Right lobe of liver (tissue), 6 donors: Measurements from ENCODE around the gene B4GALT2. TPM values are rescaled to one million over a fixed set of nuclear protein-coding genes. Genes with fewer than 3 reads are reported as not detected.

Experiments used
- ATAC-seq, 4 donors: fragments of 200-7000 bp; cut with Tn5 transposase; one replicate each; pipeline ENCODE4 v1.9.1; 2020; ENCODE audit warnings: mild to moderate bottlenecking in 4 of 4, moderate library complexity in 4 of 4
- DNase-seq, 3 donors: peaks; one replicate each; pipeline ENCODE4 v3.0.0-alpha.2; 2020
- H3K27ac ChIP-seq, 3 donors: fragments of 200-600 bp; one replicate each; pipeline ENCODE4 v1.8.0; 2022
- H3K27me3 ChIP-seq, 2 donors: fragments of 200-600 bp; one replicate each; pipeline ENCODE4 v1.8.0; 2022
- H3K36me3 ChIP-seq, 4 donors: fragments of 200-600 bp; sonication (generic) in 1 of 4; one replicate each; pipeline versions ENCODE4 v1.5.1 to v1.8.0; 2017 to 2022; ENCODE audit warnings: control low read depth in 1 of 4
- H3K4me1 ChIP-seq, 4 donors: fragments of 200-600 bp; sonication (generic) in 1 of 4; one replicate each; pipeline versions ENCODE4 v1.5.1 to v1.8.0; 2017 to 2022; ENCODE audit warnings: control low read depth in 1 of 4
- H3K4me3 ChIP-seq, 3 donors: fragments of 200-600 bp; one replicate each; pipeline ENCODE4 v1.8.0; 2022
- H3K9me3 ChIP-seq, 4 donors: fragments of 200-600 bp; sonication (generic) in 1 of 4; one replicate each; pipeline versions ENCODE4 v1.5.1 to v1.8.0; 2017 to 2022; ENCODE audit warnings: control low read depth in 1 of 4
- POLR2A ChIP-seq: fragments of 450-650 bp; IDR thresholded peaks from one replicate; pipeline ENCODE4 v1.6.1; 2017; ENCODE audit warnings: antibody characterized with exemption, mild to moderate bottlenecking
- WGBS: methylation state at CpG from one replicate; pipeline ENCODE4 v1.1.6; 2018; ENCODE audit warnings: low coverage, low lambda C conversion rate; ENCODE audit not compliant: insufficient coverage; ENCODE audit errors: missing lambda C conversion rate; 5-methylcytosine and 5-hydroxymethylcytosine counted together
- intact Hi-C, 2 donors: fragments of 100-400 bp; cut with DNase I; formaldehyde crosslinking; loops; one replicate each; pipeline versions ENCODE4 v1.11.2 to v1.14.1; 2022
- total RNA-seq, 6 experiments: library from RNA; depleted of rRNA in 2 of 6; stranded (reverse); fragments of >200 nt in 2 of 6; fragmentation: NEBNext Ultra II Directional in 3 of 6; extraction: Animal tissue kit (Norgen Biotek cat#: 25700) in 3 of 6; gene quantifications; one replicate each; pipeline versions ENCODE4 v1.1.0 to v1.2.4, GENCODE V29; 2016 to 2023
- TF ChIP-seq, protein P1 (sequence below), 4 donors: fragments of 200-600 bp in 3 of 4; fragments of 450-650 bp in 1 of 4; IDR thresholded peaks; one replicate each; pipeline versions ENCODE4 v1.5.1 to v1.8.0; 2016 to 2022; ENCODE audit warnings: antibody characterized with exemption in 4 of 4, mild to moderate bottlenecking in 2 of 4
- donor health status: DM: no; HTN: yes; CAD: no.
- donor health status: DM: no; HTN: no; CAD: no.
- donor health status: DM: no; HTN: no; CAD: no.
- donor health status: DM: no; HTN: yes; CAD: no.
- donor health status: DM: no; HTN: yes; CAD: no.

Gene B4GALT2
- total RNA-seq, 6 experiments from 2014 or later: 13.4 to 49.5 (median 18.5) TPM

DNA sequence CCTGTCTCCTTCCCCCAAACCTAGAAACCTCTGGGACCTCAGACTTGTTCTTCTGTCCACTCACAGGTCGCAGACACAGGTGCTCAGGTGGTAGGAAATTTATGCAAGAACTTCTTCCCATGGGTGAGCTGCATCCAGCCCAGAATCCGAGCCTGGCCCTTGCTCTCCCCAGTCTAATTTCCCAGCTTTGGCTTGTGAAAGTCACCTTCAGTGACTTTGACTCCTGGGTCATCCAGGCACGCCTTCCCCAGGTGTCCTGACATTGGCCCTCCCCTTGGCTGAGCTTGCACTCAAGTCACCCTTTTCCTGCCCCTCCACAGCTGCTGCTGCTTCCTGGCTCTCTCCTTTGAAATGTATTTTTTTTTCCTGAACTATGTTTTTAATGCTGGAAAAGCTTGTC is 25.6 kb upstream of the B4GALT2 start:
- no peak for TF ChIP-seq POLR2A
- TF ChIP-seq, protein P1, sequence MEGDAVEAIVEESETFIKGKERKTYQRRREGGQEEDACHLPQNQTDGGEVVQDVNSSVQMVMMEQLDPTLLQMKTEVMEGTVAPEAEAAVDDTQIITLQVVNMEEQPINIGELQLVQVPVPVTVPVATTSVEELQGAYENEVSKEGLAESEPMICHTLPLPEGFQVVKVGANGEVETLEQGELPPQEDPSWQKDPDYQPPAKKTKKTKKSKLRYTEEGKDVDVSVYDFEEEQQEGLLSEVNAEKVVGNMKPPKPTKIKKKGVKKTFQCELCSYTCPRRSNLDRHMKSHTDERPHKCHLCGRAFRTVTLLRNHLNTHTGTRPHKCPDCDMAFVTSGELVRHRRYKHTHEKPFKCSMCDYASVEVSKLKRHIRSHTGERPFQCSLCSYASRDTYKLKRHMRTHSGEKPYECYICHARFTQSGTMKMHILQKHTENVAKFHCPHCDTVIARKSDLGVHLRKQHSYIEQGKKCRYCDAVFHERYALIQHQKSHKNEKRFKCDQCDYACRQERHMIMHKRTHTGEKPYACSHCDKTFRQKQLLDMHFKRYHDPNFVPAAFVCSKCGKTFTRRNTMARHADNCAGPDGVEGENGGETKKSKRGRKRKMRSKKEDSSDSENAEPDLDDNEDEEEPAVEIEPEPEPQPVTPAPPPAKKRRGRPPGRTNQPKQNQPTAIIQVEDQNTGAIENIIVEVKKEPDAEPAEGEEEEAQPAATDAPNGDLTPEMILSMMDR (IDR thresholded peaks at IDR 0.05): no peak
- DNase-seq (no peak), ATAC-seq (no peak)
- 80% methylated on average over 1 of the region's 3 CpGs for WGBS
- H3K27me3 ChIP-seq: no peaks in the 10 kb centered on the region
- peaks cover 0 to 25% (median 4%) of the 10 kb centered on the region in 4 donors for H3K36me3 ChIP-seq
- intact Hi-C loops: no loop called here
- H3K27ac ChIP-seq: no peak overlapping the region
- peaks cover 0 to 3% (median 0%) of the 10 kb centered on the region in 4 donors for H3K4me1 ChIP-seq
- H3K4me3 ChIP-seq: no peak overlapping the region
- no peaks in the 10 kb centered on the region for H3K9me3 ChIP-seq

DNA sequence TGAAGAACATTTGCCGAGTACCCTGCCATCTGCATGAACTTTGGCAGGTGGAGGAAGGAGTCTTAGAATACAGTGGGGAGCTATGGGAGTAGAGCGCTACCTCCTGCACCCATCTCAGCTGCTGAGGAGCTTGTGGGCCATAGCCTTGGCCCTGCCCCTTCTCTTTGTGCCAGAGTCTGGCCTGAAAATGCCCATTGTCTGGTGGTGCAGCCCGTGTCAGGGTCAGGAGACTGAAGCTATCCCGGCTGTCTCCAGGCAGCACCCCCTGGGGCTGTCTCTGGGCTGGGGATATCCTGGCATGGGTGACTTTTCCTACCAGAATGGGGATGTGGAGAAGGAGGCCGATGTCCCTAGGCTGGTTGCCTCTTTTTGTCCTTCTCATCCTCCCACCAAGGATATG is 25.0 kb upstream of the B4GALT2 start:
- ATAC-seq: no peak
- Histone ChIP-seq H3K9me3 (no peaks in the 10 kb centered on the region), H3K27ac (no peak overlapping the region), H3K4me3 (no peak overlapping the region), H3K27me3 (no peaks in the 10 kb centered on the region), H3K36me3 (peaks cover 0 to 32% (median 4%) of the 10 kb centered on the region in 4 donors), H3K4me1 (no peaks in the 10 kb centered on the region)
- WGBS: 86% methylated on average over 1 of the region's 5 CpGs
- TF ChIP-seq POLR2A: no peak
- TF ChIP-seq, protein P1 (IDR thresholded peaks at IDR 0.05): no peak
- intact Hi-C loops: no loop called here
- DNase-seq: no peak

GRCh38 chr1:43956234-43956633 is 22.8 kb upstream of the B4GALT2 start:
- Histone ChIP-seq H3K9me3 (no peaks in the 10 kb centered on the region), H3K4me3 (no peak overlapping the region), H3K36me3 (peaks cover 0 to 32% (median 4%) of the 10 kb centered on the region in 4 donors), H3K27ac (no peak overlapping the region), H3K4me1 (no peaks in the 10 kb centered on the region), H3K27me3 (no peaks in the 10 kb centered on the region)
- no peak for ATAC-seq
- DNase-seq: no peak
- 50% methylated on average over 1 of the region's 8 CpGs for WGBS
- intact Hi-C loops: no loop called here
- TF ChIP-seq, protein P1 (IDR thresholded peaks at IDR 0.05): no peak
- TF ChIP-seq POLR2A: no peak

- Histone ChIP-seq H3K4me3 (no peak overlapping the region), H3K36me3 (peaks cover 0 to 40% (median 8%) of the 10 kb centered on the region in 4 donors), H3K27ac (no peak overlapping the region), H3K27me3 (no peaks in the 10 kb centered on the region), H3K4me1 (no peaks in the 10 kb centered on the region), H3K9me3 (no peaks in the 10 kb centered on the region)
- intact Hi-C loops: no loop called here
- ATAC-seq (no peak), DNase-seq (no peak)
- no CpG with 5 or more reads among the region's 7 CpGs for WGBS
- TF ChIP-seq, protein P1 (IDR thresholded peaks at IDR 0.05): no peak
- no peak for TF ChIP-seq POLR2A
Observed at GRCh38 chr1:43957407-43958040, 21.5 kb upstream of the B4GALT2 start.
